GM18873 (cell line): Measurements from ENCODE around the gene STH.

ENCODE experiments used
- ATAC-seq: cut with Tn5 transposase; IDR thresholded peaks from one replicate; pipeline ENCODE4 v1.9.1; 2021; ENCODE audit warnings: mild to moderate bottlenecking, moderate library complexity, moderate number of reproducible peaks; ENCODE audit not compliant: unreplicated experiment, low FRiP score

STH gene

DNA sequence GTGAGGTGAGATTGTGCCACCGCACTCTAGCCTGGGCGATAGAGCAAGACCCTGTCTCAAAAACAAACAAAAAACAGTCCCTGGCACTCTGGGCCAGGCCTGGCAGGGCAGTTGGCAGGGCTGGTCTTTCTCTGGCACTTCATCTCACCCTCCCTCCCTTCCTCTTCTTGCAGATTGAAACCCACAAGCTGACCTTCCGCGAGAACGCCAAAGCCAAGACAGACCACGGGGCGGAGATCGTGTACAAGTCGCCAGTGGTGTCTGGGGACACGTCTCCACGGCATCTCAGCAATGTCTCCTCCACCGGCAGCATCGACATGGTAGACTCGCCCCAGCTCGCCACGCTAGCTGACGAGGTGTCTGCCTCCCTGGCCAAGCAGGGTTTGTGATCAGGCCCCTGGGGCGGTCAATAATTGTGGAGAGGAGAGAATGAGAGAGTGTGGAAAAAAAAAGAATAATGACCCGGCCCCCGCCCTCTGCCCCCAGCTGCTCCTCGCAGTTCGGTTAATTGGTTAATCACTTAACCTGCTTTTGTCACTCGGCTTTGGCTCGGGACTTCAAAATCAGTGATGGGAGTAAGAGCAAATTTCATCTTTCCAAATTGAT lies 24.8 kb downstream of the STH start:
- no peak for ATAC-seq

DNA sequence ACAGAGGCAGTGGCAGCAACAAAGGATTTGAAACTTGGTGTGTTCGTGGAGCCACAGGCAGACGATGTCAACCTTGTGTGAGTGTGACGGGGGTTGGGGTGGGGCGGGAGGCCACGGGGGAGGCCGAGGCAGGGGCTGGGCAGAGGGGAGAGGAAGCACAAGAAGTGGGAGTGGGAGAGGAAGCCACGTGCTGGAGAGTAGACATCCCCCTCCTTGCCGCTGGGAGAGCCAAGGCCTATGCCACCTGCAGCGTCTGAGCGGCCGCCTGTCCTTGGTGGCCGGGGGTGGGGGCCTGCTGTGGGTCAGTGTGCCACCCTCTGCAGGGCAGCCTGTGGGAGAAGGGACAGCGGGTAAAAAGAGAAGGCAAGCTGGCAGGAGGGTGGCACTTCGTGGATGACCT lies 25.5 kb downstream of the STH start:
- no peak for ATAC-seq

DNA sequence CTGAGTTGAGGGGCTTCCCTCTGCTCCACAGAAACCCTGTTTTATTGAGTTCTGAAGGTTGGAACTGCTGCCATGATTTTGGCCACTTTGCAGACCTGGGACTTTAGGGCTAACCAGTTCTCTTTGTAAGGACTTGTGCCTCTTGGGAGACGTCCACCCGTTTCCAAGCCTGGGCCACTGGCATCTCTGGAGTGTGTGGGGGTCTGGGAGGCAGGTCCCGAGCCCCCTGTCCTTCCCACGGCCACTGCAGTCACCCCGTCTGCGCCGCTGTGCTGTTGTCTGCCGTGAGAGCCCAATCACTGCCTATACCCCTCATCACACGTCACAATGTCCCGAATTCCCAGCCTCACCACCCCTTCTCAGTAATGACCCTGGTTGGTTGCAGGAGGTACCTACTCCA lies 26.0 kb downstream of the STH start:
- no peak for ATAC-seq

DNA sequence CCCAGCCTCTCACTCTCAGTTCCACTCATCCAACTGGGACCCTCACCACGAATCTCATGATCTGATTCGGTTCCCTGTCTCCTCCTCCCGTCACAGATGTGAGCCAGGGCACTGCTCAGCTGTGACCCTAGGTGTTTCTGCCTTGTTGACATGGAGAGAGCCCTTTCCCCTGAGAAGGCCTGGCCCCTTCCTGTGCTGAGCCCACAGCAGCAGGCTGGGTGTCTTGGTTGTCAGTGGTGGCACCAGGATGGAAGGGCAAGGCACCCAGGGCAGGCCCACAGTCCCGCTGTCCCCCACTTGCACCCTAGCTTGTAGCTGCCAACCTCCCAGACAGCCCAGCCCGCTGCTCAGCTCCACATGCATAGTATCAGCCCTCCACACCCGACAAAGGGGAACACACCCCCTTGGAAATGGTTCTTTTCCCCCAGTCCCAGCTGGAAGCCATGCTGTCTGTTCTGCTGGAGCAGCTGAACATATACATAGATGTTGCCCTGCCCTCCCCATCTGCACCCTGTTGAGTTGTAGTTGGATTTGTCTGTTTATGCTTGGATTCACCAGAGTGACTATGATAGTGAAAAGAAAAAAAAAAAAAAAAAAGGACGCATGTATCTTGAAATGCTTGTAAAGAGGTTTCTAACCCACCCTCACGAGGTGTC lies 26.6 kb downstream of the STH start:
- no peak for ATAC-seq

DNA sequence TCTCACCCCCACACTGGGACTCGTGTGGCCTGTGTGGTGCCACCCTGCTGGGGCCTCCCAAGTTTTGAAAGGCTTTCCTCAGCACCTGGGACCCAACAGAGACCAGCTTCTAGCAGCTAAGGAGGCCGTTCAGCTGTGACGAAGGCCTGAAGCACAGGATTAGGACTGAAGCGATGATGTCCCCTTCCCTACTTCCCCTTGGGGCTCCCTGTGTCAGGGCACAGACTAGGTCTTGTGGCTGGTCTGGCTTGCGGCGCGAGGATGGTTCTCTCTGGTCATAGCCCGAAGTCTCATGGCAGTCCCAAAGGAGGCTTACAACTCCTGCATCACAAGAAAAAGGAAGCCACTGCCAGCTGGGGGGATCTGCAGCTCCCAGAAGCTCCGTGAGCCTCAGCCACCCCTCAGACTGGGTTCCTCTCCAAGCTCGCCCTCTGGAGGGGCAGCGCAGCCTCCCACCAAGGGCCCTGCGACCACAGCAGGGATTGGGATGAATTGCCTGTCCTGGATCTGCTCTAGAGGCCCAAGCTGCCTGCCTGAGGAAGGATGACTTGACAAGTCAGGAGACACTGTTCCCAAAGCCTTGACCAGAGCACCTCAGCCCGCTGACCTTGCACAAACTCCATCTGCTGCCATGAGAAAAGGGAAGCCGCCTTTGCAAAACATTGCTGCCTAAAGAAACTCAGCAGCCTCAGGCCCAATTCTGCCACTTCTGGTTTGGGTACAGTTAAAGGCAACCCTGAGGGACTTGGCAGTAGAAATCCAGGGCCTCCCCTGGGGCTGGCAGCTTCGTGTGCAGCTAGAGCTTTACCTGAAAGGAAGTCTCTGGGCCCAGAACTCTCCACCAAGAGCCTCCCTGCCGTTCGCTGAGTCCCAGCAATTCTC lies 27.4 kb downstream of the STH start:
- no peak for ATAC-seq

DNA sequence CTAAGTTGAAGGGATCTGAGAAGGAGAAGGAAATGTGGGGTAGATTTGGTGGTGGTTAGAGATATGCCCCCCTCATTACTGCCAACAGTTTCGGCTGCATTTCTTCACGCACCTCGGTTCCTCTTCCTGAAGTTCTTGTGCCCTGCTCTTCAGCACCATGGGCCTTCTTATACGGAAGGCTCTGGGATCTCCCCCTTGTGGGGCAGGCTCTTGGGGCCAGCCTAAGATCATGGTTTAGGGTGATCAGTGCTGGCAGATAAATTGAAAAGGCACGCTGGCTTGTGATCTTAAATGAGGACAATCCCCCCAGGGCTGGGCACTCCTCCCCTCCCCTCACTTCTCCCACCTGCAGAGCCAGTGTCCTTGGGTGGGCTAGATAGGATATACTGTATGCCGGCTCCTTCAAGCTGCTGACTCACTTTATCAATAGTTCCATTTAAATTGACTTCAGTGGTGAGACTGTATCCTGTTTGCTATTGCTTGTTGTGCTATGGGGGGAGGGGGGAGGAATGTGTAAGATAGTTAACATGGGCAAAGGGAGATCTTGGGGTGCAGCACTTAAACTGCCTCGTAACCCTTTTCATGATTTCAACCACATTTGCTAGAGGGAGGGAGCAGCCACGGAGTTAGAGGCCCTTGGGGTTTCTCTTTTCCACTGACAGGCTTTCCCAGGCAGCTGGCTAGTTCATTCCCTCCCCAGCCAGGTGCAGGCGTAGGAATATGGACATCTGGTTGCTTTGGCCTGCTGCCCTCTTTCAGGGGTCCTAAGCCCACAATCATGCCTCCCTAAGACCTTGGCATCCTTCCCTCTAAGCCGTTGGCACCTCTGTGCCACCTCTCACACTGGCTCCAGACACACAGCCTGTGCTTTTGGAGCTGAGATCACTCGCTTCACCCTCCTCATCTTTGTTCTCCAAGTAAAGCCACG lies 28.3 kb downstream of the STH start:
- ATAC-seq: no peak

DNA sequence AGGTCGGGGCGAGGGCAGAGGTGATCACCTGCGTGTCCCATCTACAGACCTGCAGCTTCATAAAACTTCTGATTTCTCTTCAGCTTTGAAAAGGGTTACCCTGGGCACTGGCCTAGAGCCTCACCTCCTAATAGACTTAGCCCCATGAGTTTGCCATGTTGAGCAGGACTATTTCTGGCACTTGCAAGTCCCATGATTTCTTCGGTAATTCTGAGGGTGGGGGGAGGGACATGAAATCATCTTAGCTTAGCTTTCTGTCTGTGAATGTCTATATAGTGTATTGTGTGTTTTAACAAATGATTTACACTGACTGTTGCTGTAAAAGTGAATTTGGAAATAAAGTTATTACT lies 28.9 kb downstream of the STH start:
- ATAC-seq: no peak

DNA sequence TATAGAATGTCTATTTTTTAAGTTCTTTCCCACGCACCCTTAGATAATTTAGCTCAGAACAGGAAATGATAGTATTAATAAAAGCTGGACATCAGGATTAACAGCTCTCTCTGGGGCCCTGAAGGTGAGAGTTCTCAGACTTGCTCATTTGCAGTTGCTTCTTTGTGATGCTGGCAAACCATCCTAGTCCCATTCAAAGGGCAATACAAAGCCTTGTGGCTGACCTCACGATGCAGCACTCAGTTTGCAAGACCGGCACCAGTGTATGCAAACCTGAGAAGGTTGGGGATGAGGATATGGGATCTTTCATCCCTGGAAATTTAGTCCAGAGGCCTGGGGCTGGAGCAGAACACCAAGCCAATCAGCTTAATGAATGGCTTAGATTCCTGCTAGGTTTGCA lies 29.3 kb downstream of the STH start:
- no peak for ATAC-seq

DNA sequence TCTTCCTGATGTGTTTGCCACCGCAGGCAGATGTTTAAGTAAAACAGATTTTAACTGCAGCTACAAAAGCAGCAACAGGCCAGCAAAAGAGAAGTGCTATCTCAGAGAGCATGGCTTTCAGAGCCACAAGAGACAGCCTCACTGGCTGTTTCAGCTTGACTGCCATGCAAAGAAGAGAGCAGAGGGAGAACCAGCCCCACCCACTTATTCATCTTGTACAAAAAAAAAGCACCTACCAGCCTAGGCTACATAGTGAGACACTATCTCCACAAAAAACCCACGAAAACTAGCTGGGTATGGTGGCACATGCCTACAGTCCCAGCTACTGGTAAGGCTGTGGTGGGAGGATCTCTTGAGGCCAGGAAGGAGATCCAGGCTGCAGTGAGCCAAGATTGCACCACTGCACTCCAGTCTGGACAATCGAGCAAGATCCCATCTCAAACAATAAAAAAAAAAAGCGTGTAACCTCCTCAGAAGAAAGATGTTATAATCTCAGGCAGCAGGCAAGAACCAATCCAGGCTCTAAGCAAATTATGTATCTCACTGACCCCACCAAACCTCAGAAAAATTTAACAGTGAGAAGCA lies 30.0 kb downstream of the STH start:
- ATAC-seq: no peak

DNA sequence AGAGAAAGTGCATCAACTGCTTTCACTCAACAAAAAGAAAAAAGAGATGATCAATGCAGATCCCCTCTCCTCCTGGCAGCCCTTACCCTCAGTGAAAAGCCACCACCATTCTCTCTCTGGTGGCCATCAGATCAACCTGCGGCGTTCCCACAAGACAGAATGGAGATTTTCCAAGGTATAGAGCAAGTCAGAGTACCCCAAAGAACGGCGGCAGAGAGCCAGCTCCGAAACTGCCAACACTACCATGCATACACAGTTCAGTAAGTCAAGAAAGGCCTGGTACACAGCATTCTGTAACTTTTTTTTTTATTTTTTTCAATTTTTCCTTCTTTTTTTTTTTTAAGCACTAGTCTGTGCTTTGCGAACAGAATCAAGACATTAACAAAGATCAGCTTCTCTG lies 30.6 kb downstream of the STH start:
- no peak for ATAC-seq

DNA sequence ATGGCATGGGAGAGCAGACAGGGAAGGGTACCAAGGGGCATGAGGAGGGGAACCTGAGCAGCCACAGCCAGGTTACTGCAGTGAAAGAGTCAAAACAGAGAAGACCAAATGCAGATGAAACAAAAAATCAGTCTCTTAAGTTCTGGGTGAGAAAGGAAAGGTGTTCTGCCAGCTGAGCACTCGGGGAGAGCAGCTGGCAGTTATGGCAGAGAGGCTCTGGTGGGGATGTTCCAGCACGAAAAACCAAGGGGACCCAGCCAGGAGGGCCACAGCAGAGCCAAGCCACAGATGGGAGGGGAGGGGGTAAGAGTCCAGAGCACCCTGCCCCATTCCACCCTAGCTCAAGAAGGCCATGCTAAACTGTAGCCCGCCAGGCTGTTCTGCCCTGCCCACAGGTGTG lies 31.7 kb downstream of the STH start:
- no peak for ATAC-seq

DNA sequence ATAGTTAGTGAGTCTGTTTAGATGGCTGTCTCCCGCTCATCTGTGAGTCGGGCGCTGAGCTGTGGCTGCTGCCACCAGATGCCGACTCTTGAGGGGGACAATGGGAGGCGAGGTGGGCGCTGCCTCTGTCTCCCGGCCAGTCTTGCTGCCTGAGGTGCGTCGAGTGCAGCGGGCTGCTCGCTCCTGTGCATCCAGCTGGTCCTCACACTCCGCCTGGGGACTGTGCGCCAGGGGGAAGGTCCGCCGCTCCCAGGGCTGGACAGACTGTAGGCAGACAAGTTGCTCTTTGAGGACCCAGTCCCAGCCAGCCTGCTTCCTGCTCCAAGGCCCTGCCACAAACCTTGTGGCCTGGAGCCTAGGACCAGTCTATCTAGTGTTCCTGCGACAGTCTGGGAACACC lies 32.4 kb downstream of the STH start:
- ATAC-seq: no peak

DNA sequence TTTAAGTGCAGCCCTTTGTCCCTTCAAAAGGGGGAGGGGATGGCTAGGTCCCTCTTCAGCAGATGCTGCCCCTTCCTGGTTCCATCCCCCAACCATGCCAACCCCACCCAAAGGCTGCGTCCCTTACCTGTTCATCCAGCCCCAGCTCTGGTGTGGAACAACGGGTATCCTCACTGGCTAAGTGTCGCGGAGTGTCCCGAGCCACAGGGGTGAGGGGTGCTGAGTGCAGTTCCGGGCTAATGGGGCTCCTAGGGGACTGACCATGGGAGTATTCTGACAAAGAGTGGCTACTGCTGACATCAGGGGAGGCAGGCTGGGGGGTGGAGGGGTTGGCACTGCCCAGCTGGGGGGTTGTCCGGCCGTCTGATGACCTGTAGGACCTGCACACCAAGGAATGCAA lies 32.9 kb downstream of the STH start:
- ATAC-seq: no peak

DNA sequence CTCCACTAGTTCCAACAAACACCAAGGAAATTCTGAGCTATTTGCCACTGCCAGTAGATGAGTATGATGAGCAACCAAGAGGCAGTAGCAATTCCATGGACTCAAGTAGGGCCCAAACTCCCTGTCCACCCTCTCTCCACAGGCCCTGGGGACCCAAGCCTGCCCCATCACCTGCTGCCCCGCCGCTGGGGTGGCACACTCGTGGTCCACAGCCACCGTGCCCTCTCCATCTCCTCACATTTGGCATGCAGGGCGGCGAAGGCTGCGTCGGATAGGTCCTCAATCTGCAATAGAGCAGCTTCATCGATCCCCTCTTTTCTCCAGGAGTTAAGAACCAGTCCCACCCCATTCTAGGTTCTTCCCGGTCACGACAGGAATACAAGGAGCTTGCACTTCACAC lies 33.9 kb downstream of the STH start:
- no peak for ATAC-seq

DNA sequence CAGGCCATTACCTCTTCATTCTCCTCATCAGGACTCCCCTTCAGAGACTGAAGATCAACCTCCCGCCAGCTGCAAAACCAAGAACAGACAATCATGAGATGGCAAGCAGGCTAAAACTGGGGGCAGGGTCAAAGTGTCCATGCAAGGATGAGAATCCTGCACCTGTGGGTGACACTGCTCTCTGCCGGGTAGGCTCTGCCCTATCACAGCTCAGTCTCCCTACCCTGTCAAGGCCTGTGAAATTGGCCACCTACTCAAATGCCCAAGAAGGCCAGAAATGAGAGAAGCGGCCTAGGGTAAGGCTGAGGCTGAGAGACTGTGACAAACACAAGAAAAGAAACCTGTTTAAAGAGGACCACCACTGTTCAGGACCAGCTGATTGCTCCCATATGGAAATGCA lies 34.3 kb downstream of the STH start:
- ATAC-seq: no peak

DNA sequence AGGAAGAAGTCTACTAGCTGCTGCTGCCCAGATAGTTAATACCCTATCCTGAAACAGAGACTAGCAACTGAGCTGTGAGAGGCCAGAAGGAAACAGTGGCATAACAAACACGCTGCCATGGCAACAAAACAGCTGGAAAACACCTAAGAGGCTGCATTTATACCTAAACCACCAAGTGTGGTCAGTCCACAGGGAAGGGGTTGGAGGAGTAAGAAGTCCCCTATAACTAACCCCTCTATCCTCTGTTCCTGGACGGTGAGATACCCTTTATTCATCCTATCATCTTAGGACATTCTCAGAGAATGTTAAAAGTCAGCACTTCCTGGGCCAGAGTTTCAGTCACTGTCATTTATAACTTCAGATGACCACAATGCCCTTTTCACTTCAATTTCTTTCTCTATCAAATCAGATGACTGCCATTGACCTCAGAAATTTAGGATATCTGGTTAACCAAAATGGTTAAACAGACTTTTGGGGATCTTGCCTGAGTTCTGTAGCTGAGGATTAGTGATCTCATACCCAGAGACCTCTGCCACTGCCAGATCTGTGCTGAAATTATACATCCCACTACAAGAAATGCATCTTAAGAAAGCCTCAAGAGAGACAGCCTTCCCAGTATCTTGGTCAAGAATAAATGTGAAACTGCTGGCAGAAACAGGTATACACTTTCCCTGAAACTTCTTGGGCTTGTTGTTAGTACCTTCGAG lies 36.2 kb downstream of the STH start:
- ATAC-seq: no peak

DNA sequence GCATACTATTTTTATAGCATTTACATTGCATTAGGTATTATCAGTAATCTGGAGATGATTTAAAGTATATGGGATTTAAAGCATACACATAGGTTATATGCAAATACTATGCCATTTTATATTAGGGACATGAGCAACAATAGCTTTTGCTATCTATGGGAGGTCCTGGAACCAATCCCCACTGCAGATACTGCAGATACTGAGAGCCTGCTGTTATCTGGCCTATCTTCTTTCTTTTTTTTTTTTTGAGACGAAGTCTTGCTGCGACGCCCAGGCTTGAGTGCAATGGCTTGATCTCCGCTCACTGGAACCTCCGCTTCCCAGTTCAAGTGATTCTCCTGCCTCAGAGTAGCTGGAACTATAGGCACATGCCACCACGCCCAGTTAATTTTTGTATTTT lies 37.4 kb downstream of the STH start:
- ATAC-seq: no peak

DNA sequence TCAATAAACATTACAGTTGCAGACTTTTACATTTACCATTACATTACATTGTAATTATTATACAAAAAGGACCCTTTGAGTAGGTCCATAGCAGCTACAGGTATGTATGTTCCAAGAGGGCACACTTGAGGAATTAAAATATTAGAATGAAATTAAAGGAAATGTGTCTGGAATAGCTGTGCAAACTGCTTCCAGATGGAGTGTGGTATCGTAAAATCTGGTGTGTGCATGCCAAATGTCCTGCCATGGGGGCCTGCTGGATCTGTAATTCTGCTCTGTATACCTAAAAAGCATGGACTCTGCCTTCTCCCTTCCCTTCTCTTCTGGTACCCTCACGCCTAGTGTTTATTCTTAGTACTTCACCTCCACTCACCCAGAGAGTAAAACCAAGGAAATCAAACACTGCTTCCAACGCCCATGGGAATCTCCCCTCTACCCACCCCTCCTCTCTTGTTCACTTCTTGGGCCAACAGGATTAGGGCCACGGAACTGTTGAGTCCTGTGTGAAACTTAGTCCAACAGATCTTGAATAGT lies 38.7 kb downstream of the STH start:
- no peak for ATAC-seq

DNA sequence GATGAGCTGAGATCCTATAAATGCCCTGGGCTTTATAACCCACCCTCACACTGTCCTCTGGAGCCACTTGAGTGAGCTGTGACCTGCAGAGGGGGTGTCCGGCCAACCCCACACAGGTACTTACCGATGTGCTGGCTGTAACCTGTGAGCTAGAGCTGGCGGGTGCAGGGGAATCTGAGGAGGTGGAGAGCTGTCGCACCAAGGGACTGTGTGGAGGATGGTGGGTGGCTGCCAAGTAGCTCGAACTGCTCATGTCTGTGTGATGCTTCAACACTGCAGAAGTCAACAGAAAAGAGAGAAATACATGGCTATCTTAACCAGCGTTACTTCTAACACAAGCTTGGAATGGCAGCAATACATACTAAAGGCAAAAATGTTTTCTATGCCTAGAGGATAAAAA lies 39.4 kb downstream of the STH start:
- ATAC-seq: no peak

DNA sequence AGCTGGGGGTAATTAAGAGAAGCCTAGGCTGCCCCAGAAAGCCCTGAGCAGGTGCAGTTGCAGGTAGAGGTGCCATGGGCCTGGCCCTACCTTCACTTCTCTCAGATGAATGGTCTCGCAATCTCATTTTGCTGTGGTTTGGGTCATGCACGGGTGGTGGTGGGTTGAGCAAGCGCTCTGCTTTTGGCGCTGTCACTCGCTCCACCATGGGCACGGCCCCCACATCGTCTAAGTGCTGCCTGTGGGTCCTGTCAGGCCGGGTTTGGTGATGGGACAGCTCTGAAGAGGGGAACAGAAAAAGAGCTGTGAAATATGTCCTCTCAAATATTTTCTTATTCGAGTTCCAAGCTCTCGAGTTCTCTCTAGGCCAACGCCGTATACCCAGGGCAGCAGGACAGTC lies 39.9 kb downstream of the STH start:
- no peak for ATAC-seq
